Endothelial cell of umbilical vein (primary cell): ENCODE results near the gene TMED7. TPM values are rescaled to one million over a fixed set of nuclear protein-coding genes. Genes with fewer than 3 reads are reported as not detected.

ENCODE experiments used
- BruUV-seq: library from RNA; stranded (reverse); fragments of 400-500 nt; replicated peaks from 2 replicates; lab custom pipeline; 2021; lab: Mats Ljungman, UMichigan
- CTCF ChIA-PET: fragments of 300-600, 350-600 bp; sonication (Branson Sonifier 250); formaldehyde crosslinking; loops from one replicate; lab custom pipeline; 2021; ENCODE audit warnings: antibody characterized with exemption, inconsistent platforms; lab: Charles Lee
- POLR2A ChIA-PET: fragments of 300-600, 350-600 bp; sonication (Branson Sonifier 250); formaldehyde crosslinking; loops from one replicate; lab custom pipeline; 2021; ENCODE audit warnings: antibody characterized with exemption, inconsistent platforms; lab: Charles Lee
- DNase-seq: peaks from one replicate; pipeline ENCODE4 v3.0.0-alpha.2; 2011; ENCODE audit warnings: low read depth, low spot score
- FAIRE-seq: peaks from 2 replicates; lab custom pipeline; 2011; peaks lifted over from hg19 to GRCh38; lab: Jason Lieb, UNC
- H2AFZ ChIP-seq: 2 replicates; pipeline ENCODE4 v1.6.0; 2012; ENCODE audit warnings: low read depth, low read length, control low read depth, inconsistent platforms
- H3K27ac ChIP-seq: 2 replicates; pipeline ENCODE4 v1.5.1; 2011; ENCODE audit warnings: low read depth, mild to moderate bottlenecking, control low read depth, low read length, moderate library complexity; ENCODE audit not compliant: insufficient read depth
- H3K27me3 ChIP-seq, 2 experiments: 2 replicates each; pipeline versions ENCODE4 v1.6.0 to v1.6.1; 2011; ENCODE audit warnings: low read length in 2 of 2, mixed read lengths in 1 of 2; ENCODE audit not compliant: control insufficient read depth in 2 of 2, insufficient read depth in 2 of 2
- H3K36me3 ChIP-seq, 2 experiments: 2 replicates in 1 of 2; 3 replicates in 1 of 2; pipeline ENCODE4 v1.5.1; 2011; ENCODE audit warnings: low read length in 2 of 2, mild to moderate bottlenecking in 1 of 2, moderate library complexity in 1 of 2; ENCODE audit not compliant: control insufficient read depth in 2 of 2, insufficient read depth in 2 of 2; ENCODE audit errors: extremely low read depth in 1 of 2
- H3K4me1 ChIP-seq: 3 replicates; pipeline ENCODE4 v1.5.1; 2011; ENCODE audit warnings: mild to moderate bottlenecking, low read length; ENCODE audit not compliant: control insufficient read depth, insufficient read depth; ENCODE audit errors: extremely low read depth
- H3K4me2 ChIP-seq: 2 replicates; pipeline ENCODE4 v1.6.1; 2011; ENCODE audit warnings: low read length, control low read depth, mixed read lengths; ENCODE audit not compliant: insufficient read depth
- H3K4me3 ChIP-seq, 3 experiments: fragments of 200-600 bp in 1 of 3; sonication (generic), shearing (Covaris generic) in 1 of 3; replicated peaks in 1 of 3; 2 replicates each; pipeline ENCODE4 v1.5.1; 2011 to 2016; ENCODE audit warnings: control low read depth in 3 of 3, low read length in 3 of 3, mild to moderate bottlenecking in 2 of 3, inconsistent platforms in 1 of 3, low read depth in 1 of 3, moderate library complexity in 1 of 3; ENCODE audit not compliant: insufficient read depth in 1 of 3
- H3K79me2 ChIP-seq: 2 replicates; pipeline ENCODE4 v1.6.0; 2012; ENCODE audit warnings: low read length, inconsistent platforms; ENCODE audit not compliant: control insufficient read depth, insufficient read depth
- H3K9ac ChIP-seq: replicated peaks from 2 replicates; pipeline ENCODE3; 2011; ENCODE audit warnings: low read length, control low read depth; ENCODE audit not compliant: insufficient read depth; ENCODE audit errors: extremely low read depth
- H3K9me1 ChIP-seq: replicated peaks from 3 replicates; pipeline ENCODE4 v1.6.0; 2011; ENCODE audit warnings: mild to moderate bottlenecking, low read length; ENCODE audit not compliant: control insufficient read depth, insufficient read depth; ENCODE audit errors: extremely low read depth
- H3K9me3 ChIP-seq: replicated peaks from 2 replicates; pipeline ENCODE4 v1.5.1; 2012; ENCODE audit warnings: low read length, inconsistent platforms; ENCODE audit not compliant: control insufficient read depth, insufficient read depth
- H4K20me1 ChIP-seq: replicated peaks from 2 replicates; pipeline ENCODE3; 2011; ENCODE audit warnings: mild to moderate bottlenecking, low read length; ENCODE audit not compliant: control insufficient read depth, insufficient read depth; ENCODE audit errors: extremely low read depth
- EZH2 ChIP-seq: IDR thresholded peaks from 2 replicates; pipeline ENCODE4 v1.6.1; 2012; ENCODE audit warnings: borderline replicate concordance, low read depth, mild to moderate bottlenecking, moderate library complexity, low read length, inconsistent platforms; ENCODE audit not compliant: severe bottlenecking
- FOS ChIP-seq: IDR thresholded peaks from 2 replicates; pipeline ENCODE4 v1.6.1; 2011; ENCODE audit warnings: mild to moderate bottlenecking, low read length, moderate library complexity, borderline replicate concordance; ENCODE audit not compliant: insufficient read depth
- GATA2 ChIP-seq: IDR thresholded peaks from 2 replicates; pipeline ENCODE4 v1.7.0; 2011; ENCODE audit warnings: low read depth, mild to moderate bottlenecking, moderate library complexity, mixed read lengths, low read length; ENCODE audit not compliant: insufficient read length, insufficient read depth
- JUN ChIP-seq: IDR thresholded peaks from 2 replicates; pipeline ENCODE4 v1.6.1; 2011; ENCODE audit warnings: borderline replicate concordance, low read depth; ENCODE audit not compliant: insufficient read length, insufficient read depth
- MYC ChIP-seq: IDR thresholded peaks from one replicate; pipeline ENCODE4 v1.6.1; 2011; ENCODE audit warnings: mild to moderate bottlenecking, low read depth, low read length
- POLR2A ChIP-seq: IDR thresholded peaks from 2 replicates; pipeline ENCODE4 v1.6.1; 2012; ENCODE audit warnings: low read depth, mild to moderate bottlenecking, control low read depth, low read length
- POLR2AphosphoS5 ChIP-seq: IDR thresholded peaks from 2 replicates; pipeline ENCODE4 v1.6.1; 2012; ENCODE audit warnings: low read depth, mild to moderate bottlenecking, control low read depth, low read length, moderate library complexity; ENCODE audit not compliant: insufficient read depth
- dilution Hi-C: fragments of 300-500 bp; cut with MboI; formaldehyde crosslinking; loops from one replicate; pipeline ENCODE4 v1.15.0; 2019; ENCODE audit warnings: low sequenced_read_pairs; ENCODE audit not compliant: extremely low pct_ligation_motif_present
- intact Hi-C: fragments of 100-400 bp; cut with micrococcal nuclease; formaldehyde crosslinking; loops from one replicate; pipeline ENCODE4 v1.10.0; 2022
- polyA plus RNA-seq, 4 experiments: library from polyadenylated mRNA; depleted of rRNA in 3 of 4; stranded (reverse) in 3 of 4; unstranded in 1 of 4; fragments of >200 nt; gene quantifications; 2 replicates each; pipeline versions ENCODE4 v1.2.1 to v1.2.3, GENCODE V29; 2011 to 2012; ENCODE audit warnings: missing spikeins in 1 of 4
- total RNA-seq: library from RNA; stranded (reverse); gene quantifications from 2 replicates; pipeline ENCODE4 v1.2.3, GENCODE V29; 2021
- TF ChIP-seq, protein P1 (sequence below), 2 donors: IDR thresholded peaks; 1 replicate in 1 of 2; 2 replicates in 1 of 2; pipeline ENCODE4 v1.5.1; 2011; ENCODE audit warnings: low read length in 2 of 2, mild to moderate bottlenecking in 2 of 2, moderate library complexity in 2 of 2, control low read depth in 1 of 2, inconsistent platforms in 1 of 2, low read depth in 1 of 2; ENCODE audit not compliant: insufficient read depth in 1 of 2; ENCODE audit errors: extremely low read depth in 1 of 2
- TF ChIP-seq, protein P2 (sequence below): IDR thresholded peaks from 2 replicates; pipeline ENCODE4 v1.6.1; 2011; ENCODE audit not compliant: insufficient read depth, insufficient read length

TMED7 gene
- total and polyA plus RNA-seq, 2 donors (not counting 3 experiments of a cell fraction or from before 2014, with no cell fraction given), result 57.6 to 101 TPM

DNA sequence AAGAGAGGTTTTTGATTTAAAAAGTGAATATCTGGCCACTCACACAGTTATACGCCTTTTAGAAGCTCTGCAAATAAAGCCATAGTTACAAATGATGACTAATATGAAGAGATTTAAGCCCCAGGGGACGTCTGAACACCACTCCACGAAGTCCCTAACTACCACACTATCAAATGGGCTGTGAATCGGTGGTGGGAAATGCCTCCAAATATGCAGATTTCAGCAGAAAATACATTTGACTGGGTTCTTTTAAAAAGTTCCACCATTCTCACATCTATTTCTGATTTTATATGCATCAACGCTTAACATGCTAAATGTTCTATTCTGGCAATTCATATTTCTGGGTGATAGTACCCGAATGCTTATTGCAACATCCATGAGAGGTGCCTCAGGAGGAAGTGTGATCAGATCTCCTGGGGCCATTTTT lies 46.1 kb downstream of the TMED7 start:
- DNase-seq (no peak), FAIRE-seq (no peak)
- no TSS peak for BruUV-seq
- dilution Hi-C loops, result no loop called here
- no peaks in the 10 kb centered on the region for H3K9me3 ChIP-seq
- no peak overlapping the region for H3K4me2 ChIP-seq
- H3K4me1 ChIP-seq, result peaks cover 21% of the 10 kb centered on the region
- H3K79me2 ChIP-seq, result no peaks in the 10 kb centered on the region
- no peak overlapping the region for H3K4me3 ChIP-seq
- H4K20me1 ChIP-seq, result no peaks in the 10 kb centered on the region
- ChIA-PET POLR2A (no interaction called here), CTCF (no interaction called here)
- H3K9ac ChIP-seq, result no peak overlapping the region
- H3K27me3 ChIP-seq, result no peaks in the 10 kb centered on the region
- H2AFZ ChIP-seq, result no peak overlapping the region
- H3K36me3 ChIP-seq, result no peaks in the 10 kb centered on the region
- TF ChIP-seq EZH2 (no peak), MYC (no peak), JUN (no peak), POLR2A (no peak), POLR2AphosphoS5 (no peak), FOS (no peak), GATA2 (no peak)
- TF ChIP-seq, protein P1, sequence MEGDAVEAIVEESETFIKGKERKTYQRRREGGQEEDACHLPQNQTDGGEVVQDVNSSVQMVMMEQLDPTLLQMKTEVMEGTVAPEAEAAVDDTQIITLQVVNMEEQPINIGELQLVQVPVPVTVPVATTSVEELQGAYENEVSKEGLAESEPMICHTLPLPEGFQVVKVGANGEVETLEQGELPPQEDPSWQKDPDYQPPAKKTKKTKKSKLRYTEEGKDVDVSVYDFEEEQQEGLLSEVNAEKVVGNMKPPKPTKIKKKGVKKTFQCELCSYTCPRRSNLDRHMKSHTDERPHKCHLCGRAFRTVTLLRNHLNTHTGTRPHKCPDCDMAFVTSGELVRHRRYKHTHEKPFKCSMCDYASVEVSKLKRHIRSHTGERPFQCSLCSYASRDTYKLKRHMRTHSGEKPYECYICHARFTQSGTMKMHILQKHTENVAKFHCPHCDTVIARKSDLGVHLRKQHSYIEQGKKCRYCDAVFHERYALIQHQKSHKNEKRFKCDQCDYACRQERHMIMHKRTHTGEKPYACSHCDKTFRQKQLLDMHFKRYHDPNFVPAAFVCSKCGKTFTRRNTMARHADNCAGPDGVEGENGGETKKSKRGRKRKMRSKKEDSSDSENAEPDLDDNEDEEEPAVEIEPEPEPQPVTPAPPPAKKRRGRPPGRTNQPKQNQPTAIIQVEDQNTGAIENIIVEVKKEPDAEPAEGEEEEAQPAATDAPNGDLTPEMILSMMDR (IDR thresholded peaks at IDR 0.05; ENCODE audit: extremely low read depth in 1 of 2, insufficient read depth in 1 of 2, low read depth in 1 of 2, low read length in 2 of 2), result no peak
- TF ChIP-seq, protein P2, sequence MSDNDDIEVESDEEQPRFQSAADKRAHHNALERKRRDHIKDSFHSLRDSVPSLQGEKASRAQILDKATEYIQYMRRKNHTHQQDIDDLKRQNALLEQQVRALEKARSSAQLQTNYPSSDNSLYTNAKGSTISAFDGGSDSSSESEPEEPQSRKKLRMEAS, result no peak
- no peaks in the 10 kb centered on the region for H3K9me1 ChIP-seq
- no peak overlapping the region for H3K27ac ChIP-seq
- intact Hi-C loops, result loop anchor here (10.0 kb wide), 1 partner anchor 395 kb away; no protein-coding TSS in a partner anchor
